Lower leg skin (tissue), 3 donors: ENCODE results near the gene TPP1.

ENCODE experiments used
- POLR2A ChIP-seq, 2 donors: fragments of 450-650 bp; IDR thresholded peaks; one replicate each; pipeline ENCODE4 v1.6.1; 2016 to 2017; ENCODE audit warnings: antibody characterized with exemption in 2 of 2, mild to moderate bottlenecking in 1 of 2, moderate library complexity in 1 of 2
- TF ChIP-seq, protein P1 (sequence below), 3 donors: fragments of 450-650 bp; IDR thresholded peaks; one replicate each; pipeline ENCODE4 v1.5.1; 2016; ENCODE audit warnings: antibody characterized with exemption in 3 of 3, mild to moderate bottlenecking in 3 of 3, moderate library complexity in 2 of 3

DNA sequence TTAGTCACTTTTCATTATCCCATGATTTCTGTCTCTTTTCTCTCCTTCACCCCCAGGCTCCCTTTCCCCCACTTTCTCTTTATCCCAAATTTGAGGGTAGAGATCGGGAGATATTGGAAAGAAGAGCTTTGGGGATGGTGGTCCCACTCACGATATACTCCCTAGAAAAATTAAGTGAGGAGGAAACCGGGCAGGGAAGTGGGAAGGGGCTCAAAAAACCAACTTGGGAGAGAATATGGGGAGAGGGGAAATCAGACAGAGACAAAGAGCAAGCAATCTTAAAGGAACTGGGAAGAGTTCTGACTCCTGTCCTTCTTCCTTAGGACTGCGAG, 37.3 kb upstream of the TPP1 start:
- TF ChIP-seq, protein P1, sequence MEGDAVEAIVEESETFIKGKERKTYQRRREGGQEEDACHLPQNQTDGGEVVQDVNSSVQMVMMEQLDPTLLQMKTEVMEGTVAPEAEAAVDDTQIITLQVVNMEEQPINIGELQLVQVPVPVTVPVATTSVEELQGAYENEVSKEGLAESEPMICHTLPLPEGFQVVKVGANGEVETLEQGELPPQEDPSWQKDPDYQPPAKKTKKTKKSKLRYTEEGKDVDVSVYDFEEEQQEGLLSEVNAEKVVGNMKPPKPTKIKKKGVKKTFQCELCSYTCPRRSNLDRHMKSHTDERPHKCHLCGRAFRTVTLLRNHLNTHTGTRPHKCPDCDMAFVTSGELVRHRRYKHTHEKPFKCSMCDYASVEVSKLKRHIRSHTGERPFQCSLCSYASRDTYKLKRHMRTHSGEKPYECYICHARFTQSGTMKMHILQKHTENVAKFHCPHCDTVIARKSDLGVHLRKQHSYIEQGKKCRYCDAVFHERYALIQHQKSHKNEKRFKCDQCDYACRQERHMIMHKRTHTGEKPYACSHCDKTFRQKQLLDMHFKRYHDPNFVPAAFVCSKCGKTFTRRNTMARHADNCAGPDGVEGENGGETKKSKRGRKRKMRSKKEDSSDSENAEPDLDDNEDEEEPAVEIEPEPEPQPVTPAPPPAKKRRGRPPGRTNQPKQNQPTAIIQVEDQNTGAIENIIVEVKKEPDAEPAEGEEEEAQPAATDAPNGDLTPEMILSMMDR (IDR thresholded peaks at IDR 0.05): no peak
- no peak for TF ChIP-seq POLR2A (IDR thresholded peaks at IDR 0.05)
